ENCODE results near the gene EIF4EBP3. TPM values are rescaled to one million over a fixed set of nuclear protein-coding genes. Genes with fewer than 3 reads are reported as not detected.
A peak's percentile ranks its signal among the peaks of the same experiment; 100 is the strongest.

Gene EIF4EBP3
- total and polyA plus RNA-seq, 9 of the 15 experiments (the other 6 are each of a cell fraction or from before 2014, with no cell fraction given), result 1.3 to 7.5 (median 3.8) TPM

DNA sequence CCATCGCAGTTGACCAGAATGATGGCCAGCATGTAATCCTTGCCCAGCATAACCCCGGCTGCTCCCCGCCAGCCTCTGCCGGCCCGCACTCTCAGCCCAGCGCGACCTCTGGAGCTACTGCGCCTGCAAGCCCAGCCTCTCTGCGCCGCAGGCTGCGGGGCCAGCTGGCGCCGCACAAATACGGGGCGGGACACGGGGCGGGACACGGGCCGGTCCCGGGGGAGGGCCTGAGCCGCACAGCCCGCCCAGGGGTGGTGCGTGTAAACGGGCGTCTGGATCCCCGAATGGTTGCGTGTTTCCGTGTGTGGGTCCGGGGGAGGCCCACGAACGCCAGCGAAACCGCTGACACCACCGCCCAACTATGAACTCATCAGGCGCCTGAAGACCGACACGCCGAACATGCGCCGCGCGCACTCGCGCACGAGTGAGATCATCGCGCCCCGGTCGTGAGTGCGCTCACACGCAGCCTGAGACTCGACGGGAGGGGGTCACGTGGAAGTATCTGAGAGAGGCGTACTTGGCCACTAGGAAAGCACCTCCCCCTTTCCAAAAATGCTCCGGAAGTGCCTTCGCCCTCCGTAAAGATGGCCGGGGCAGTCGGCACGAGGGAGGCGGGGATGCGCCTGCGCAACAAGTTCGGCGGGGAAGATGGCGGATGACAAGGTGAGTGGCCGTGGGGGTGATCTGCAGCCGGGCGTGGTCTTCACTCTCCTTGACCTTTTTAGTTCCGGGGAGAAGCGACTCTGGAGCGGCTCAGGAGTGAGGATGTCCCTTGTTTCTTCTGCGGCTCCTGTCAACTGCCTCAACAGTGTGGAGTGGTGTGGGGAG, 16.9 kb downstream of the EIF4EBP3 start, which contains the start of the genes APBB3 and SLC35A4 (continued):
- no peak for TF ChIP-seq ETS2 (tag; IDR thresholded peaks at IDR 0.05; ENCODE audit: borderline replicate concordance, poor library complexity, severe bottlenecking)
- TF ChIP-seq TAF7 (tag; IDR thresholded peaks at IDR 0.05), result peak; percentile 91
- TF ChIP-seq MYC (IDR thresholded peaks at IDR 0.05; ENCODE audit: low read depth, low read length), result peak; percentile 97
- TF ChIP-seq MYC (CRISPR knock-in tag; IDR thresholded peaks at IDR 0.05; ENCODE audit: borderline replicate concordance, low read depth), result peak; percentile 64
- no peak for TF ChIP-seq ATF4 (CRISPR knock-in tag; IDR thresholded peaks at IDR 0.05)
- peak; percentile 8 for TF ChIP-seq MXD1 (CRISPR knock-in tag; IDR thresholded peaks at IDR 0.05; ENCODE audit: borderline replicate concordance, poor library complexity, severe bottlenecking)
- no peak for TF ChIP-seq GTF2A2 (tag; IDR thresholded peaks at IDR 0.05)
- no peak for TF ChIP-seq ZNF445 (CRISPR knock-in tag; IDR thresholded peaks at IDR 0.05; ENCODE audit: low read depth)
- TF ChIP-seq, protein P1, sequence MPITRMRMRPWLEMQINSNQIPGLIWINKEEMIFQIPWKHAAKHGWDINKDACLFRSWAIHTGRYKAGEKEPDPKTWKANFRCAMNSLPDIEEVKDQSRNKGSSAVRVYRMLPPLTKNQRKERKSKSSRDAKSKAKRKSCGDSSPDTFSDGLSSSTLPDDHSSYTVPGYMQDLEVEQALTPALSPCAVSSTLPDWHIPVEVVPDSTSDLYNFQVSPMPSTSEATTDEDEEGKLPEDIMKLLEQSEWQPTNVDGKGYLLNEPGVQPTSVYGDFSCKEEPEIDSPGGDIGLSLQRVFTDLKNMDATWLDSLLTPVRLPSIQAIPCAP (CRISPR knock-in tag; IDR thresholded peaks at IDR 0.05; ENCODE audit: borderline replicate concordance), result no peak
- TF ChIP-seq RFX5 (IDR thresholded peaks at IDR 0.05; ENCODE audit: low read depth, low read length), result no peak
- TF ChIP-seq, protein P2, sequence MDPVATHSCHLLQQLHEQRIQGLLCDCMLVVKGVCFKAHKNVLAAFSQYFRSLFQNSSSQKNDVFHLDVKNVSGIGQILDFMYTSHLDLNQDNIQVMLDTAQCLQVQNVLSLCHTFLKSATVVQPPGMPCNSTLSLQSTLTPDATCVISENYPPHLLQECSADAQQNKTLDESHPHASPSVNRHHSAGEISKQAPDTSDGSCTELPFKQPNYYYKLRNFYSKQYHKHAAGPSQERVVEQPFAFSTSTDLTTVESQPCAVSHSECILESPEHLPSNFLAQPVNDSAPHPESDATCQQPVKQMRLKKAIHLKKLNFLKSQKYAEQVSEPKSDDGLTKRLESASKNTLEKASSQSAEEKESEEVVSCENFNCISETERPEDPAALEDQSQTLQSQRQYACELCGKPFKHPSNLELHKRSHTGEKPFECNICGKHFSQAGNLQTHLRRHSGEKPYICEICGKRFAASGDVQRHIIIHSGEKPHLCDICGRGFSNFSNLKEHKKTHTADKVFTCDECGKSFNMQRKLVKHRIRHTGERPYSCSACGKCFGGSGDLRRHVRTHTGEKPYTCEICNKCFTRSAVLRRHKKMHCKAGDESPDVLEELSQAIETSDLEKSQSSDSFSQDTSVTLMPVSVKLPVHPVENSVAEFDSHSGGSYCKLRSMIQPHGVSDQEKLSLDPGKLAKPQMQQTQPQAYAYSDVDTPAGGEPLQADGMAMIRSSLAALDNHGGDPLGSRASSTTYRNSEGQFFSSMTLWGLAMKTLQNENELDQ (CRISPR knock-in tag; IDR thresholded peaks at IDR 0.05; ENCODE audit: borderline replicate concordance), result no peak
- no peak for TF ChIP-seq ZNF133 (CRISPR knock-in tag; IDR thresholded peaks at IDR 0.05)
- TF ChIP-seq, protein P3, sequence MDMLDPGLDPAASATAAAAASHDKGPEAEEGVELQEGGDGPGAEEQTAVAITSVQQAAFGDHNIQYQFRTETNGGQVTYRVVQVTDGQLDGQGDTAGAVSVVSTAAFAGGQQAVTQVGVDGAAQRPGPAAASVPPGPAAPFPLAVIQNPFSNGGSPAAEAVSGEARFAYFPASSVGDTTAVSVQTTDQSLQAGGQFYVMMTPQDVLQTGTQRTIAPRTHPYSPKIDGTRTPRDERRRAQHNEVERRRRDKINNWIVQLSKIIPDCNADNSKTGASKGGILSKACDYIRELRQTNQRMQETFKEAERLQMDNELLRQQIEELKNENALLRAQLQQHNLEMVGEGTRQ (CRISPR knock-in tag; IDR thresholded peaks at IDR 0.05), result peak; percentile 89
- no peak for TF ChIP-seq SP2 (IDR thresholded peaks at IDR 0.05; ENCODE audit: extremely low read depth, low read depth, low read length, poor library complexity, severe bottlenecking)
- peak; percentile 95 for TF ChIP-seq BHLHE40 (IDR thresholded peaks at IDR 0.05; ENCODE audit: low read length)
- TF ChIP-seq NR4A1 (CRISPR knock-in tag; IDR thresholded peaks at IDR 0.05), result no peak
- no peak for TF ChIP-seq NR4A1 (tag; IDR thresholded peaks at IDR 0.05)
- TF ChIP-seq YY1 (IDR thresholded peaks at IDR 0.05; ENCODE audit: borderline replicate concordance in 1 of 3, control insufficient read depth in 1 of 3, extremely low read depth in 1 of 3, insufficient read depth in 3 of 3, insufficient read length in 1 of 3, insufficient replicate concordance in 2 of 3, low read depth in 1 of 3, low read length in 2 of 3), result peak; percentile 91 to 99 (median 98)
- TF ChIP-seq EZH2 (IDR thresholded peaks at IDR 0.05; ENCODE audit: borderline replicate concordance, low read depth, low read length), result no peak
- peak; percentile 20; the same call in 1 of the 2 replicates for TF ChIP-seq CEBPB (tag; IDR thresholded peaks at IDR 0.05)
- TF ChIP-seq PHF20 (IDR thresholded peaks at IDR 0.05; ENCODE audit: partially characterized antibody), result peak; percentile 83
